Measurements from ENCODE around the gene AGBL4.

DNA sequence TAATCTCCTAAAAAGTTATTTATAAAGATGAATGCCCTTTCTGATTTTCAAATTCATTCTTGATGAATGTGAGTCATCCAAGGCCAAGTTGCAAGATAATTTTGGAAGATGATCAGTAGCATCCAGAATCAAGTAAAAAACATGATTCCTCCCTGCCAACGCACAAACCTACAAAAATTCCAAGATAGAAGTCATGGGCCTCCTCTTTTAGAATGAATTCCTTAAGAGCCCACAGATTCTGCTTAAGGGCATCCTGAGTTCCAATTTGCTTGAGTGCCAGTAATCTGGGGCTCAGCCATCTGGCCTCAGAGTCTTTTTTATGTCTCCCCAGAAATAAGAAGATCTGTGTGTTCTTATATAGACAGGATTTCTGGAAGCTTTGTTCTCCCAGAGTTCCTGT, 1528.6 kb downstream of the AGBL4 start:
- TF ChIP-seq, protein P1, sequence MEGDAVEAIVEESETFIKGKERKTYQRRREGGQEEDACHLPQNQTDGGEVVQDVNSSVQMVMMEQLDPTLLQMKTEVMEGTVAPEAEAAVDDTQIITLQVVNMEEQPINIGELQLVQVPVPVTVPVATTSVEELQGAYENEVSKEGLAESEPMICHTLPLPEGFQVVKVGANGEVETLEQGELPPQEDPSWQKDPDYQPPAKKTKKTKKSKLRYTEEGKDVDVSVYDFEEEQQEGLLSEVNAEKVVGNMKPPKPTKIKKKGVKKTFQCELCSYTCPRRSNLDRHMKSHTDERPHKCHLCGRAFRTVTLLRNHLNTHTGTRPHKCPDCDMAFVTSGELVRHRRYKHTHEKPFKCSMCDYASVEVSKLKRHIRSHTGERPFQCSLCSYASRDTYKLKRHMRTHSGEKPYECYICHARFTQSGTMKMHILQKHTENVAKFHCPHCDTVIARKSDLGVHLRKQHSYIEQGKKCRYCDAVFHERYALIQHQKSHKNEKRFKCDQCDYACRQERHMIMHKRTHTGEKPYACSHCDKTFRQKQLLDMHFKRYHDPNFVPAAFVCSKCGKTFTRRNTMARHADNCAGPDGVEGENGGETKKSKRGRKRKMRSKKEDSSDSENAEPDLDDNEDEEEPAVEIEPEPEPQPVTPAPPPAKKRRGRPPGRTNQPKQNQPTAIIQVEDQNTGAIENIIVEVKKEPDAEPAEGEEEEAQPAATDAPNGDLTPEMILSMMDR (IDR thresholded peaks at IDR 0.05) = no peak
- no peak for TF ChIP-seq POLR2AphosphoS5 (IDR thresholded peaks at IDR 0.05)
